Esophagus muscularis mucosa (tissue), 4 donors: ENCODE data around the gene RASD2. TPM values are rescaled to one million over a fixed set of nuclear protein-coding genes. Genes with fewer than 3 reads are reported as not detected.

Source experiments
- DNase-seq: peaks from one replicate; pipeline ENCODE4 v3.0.0-alpha.2; 2017; ENCODE audit errors: extremely low spot score
- H3K27ac ChIP-seq, 4 donors: fragments of 200-600 bp; sonication (generic); replicated peaks in 1 of 4; 1 replicate in 3 of 4; 2 replicates in 1 of 4; pipeline ENCODE4 v1.5.1; 2016 to 2019; ENCODE audit warnings: mild to moderate bottlenecking in 1 of 4
- H3K27me3 ChIP-seq, 4 donors: fragments of 200-600 bp; sonication (generic); one replicate each; pipeline versions ENCODE4 v1.5.1 to v1.6.0; 2016 to 2019
- H3K36me3 ChIP-seq, 4 donors: fragments of 200-600 bp; sonication (generic); one replicate each; pipeline ENCODE4 v1.5.1; 2016 to 2019
- H3K4me1 ChIP-seq, 4 donors: fragments of 200-600 bp; sonication (generic); one replicate each; pipeline ENCODE4 v1.5.1; 2016 to 2019
- H3K4me3 ChIP-seq, 4 donors: fragments of 200-600 bp; sonication (generic); 1 replicate in 2 of 4; 2 replicates in 2 of 4; pipeline ENCODE4 v1.5.1; 2016 to 2019; ENCODE audit warnings: mild to moderate bottlenecking in 4 of 4, moderate library complexity in 1 of 4
- H3K9me3 ChIP-seq, 4 donors: fragments of 200-600 bp; sonication (generic); 1 replicate in 3 of 4; 2 replicates in 1 of 4; pipeline ENCODE4 v1.5.1; 2016 to 2019
- EP300 ChIP-seq: sonication (generic); formaldehyde crosslinking; IDR thresholded peaks from one replicate; pipeline ENCODE4 v1.6.1; 2017; ENCODE audit warnings: antibody characterized with exemption
- POLR2A ChIP-seq: fragments of 450-650 bp; IDR thresholded peaks from one replicate; pipeline ENCODE4 v1.6.1; 2017; ENCODE audit warnings: antibody characterized with exemption, moderate library complexity, mild to moderate bottlenecking, low read depth
- POLR2AphosphoS5 ChIP-seq, 2 donors: sonication (generic); formaldehyde crosslinking; IDR thresholded peaks; one replicate each; pipeline ENCODE4 v1.6.1; 2017; ENCODE audit warnings: antibody characterized with exemption in 2 of 2
- WGBS: methylation state at CpG from one replicate; pipeline ENCODE4 v1.1.5; 2018; 5-methylcytosine and 5-hydroxymethylcytosine counted together
- intact Hi-C: fragments of 100-400 bp; cut with DNase I; formaldehyde crosslinking; loops from one replicate; pipeline ENCODE4 v1.15.1; 2023
- total RNA-seq, 4 donors: library from RNA; depleted of rRNA; stranded (reverse); fragments of >200 nt; gene quantifications; one replicate each; pipeline versions ENCODE4 v1.1.0 to v1.2.1, GENCODE V29; 2016
- TF ChIP-seq, protein P1 (sequence below), 3 experiments: fragments of 200-600 bp in 2 of 3; fragments of 450-650 bp in 1 of 3; sonication (generic) in 2 of 3; IDR thresholded peaks; one replicate each; pipeline ENCODE4 v1.5.1; 2017 to 2019; ENCODE audit warnings: antibody characterized with exemption in 3 of 3, mild to moderate bottlenecking in 2 of 3, moderate library complexity in 1 of 3

The RASD2 gene
- total RNA-seq, 4 donors from 2014 or later = 18.4 to 53.6 (median 31.7) TPM

DNA sequence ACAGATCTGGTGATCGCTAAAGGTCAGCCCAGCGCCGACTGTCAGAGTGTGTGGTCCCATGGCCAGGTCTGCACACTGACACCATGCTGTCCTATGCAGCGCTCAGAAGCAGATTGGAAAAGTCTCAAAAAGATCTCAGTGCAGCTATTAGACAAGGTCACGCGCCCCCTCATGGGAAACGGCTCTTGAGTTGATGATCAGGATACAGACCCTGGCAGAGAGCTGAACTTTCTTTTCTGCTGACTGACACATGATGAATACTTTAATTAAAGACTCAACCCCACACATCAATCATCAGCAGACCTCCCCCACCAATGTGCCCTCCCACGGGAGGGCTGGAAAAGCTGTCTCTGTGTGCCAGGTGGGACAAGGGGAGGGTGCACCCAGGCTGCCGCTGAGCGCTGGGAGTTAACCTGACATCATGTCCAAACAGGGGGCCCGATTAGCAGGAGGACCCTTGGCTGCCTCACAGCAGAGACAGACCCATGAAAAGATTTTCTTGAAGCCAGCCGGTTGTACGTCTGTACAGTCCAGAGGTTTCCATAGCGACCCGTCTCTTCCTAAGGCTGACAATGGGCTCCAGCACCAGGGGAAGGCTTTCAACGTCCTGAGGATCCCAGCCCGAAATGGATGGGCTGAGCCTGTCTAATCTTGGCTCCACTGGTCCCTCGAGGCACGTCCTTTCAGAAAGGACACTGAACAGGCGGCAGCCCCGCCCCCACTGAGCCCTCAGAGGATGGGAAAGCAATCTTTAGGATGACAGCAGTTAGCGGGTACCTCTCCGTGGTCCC is 26.9 kb downstream of the RASD2 start:
- TF ChIP-seq POLR2AphosphoS5 (IDR thresholded peaks at IDR 0.05) = no peak
- Histone ChIP-seq H3K27ac (no peak overlapping the region), H3K4me1 (peaks cover 25 to 62% (median 56%) of the 10 kb centered on the region in 4 donors), H3K9me3 (no peaks in the 10 kb centered on the region), H3K4me3 (no peak overlapping the region), H3K27me3 (no peaks in the 10 kb centered on the region), H3K36me3 (no peaks in the 10 kb centered on the region)
- intact Hi-C loops = no loop called here
- DNase-seq = no peak
- WGBS = 66% methylated on average over 13 of the region's 23 CpGs

DNA sequence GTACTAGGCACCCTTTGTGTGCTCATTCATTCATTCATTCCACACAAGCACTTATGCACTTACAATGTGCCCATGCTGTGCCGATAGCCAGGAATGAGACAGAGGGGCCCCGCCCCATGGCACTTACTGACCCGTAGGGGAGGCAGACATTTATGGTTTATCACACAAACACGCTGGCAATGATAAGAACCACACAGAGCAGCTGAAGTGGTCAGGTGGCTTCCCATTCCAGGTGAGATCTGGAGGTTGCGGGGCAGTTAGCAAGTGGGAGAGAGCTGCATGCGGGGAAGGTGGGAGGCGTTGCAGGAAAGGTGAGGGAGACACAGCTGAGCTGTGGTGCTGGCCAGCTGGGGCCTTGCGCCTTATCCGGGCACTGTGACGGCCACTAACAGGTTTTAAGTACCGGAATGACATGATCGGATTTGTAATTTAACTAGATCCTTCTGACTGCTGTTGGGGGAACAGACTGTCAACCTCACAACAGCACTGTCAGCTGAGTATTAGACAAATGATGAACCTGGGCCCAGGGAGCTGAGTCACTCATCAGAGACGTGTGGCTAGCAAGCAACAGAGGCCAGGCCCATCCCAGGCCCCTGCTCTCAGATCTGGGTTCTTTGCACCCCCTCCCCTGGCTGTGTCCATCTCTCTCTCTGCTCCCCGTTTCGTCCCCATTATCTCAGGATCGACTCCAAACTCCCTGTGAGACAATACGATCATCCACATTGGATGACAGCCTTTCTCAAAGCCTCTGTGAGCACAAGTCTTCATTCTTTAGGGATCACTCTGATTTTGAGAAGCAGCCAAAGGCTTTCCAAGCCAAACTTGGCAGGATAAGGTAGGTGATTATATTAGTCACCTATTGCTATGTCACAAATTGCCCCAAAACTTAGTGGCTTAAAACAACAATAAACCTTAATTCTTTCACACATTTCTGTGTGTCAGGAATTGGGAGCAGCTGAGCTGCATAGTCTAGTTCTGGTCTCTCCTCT is 28.4 kb downstream of the RASD2 start:
- H3K27ac ChIP-seq = peak overlapping the region in 3 of 4 donors; percentile 40 to 45 (median 45)
- WGBS = 57% methylated on average over 17 of the region's 17 CpGs
- H3K27me3 ChIP-seq = no peaks in the 10 kb centered on the region
- no peaks in the 10 kb centered on the region for H3K9me3 ChIP-seq
- intact Hi-C loops = no loop called here
- peaks cover 25 to 62% (median 51%) of the 10 kb centered on the region in 4 donors for H3K4me1 ChIP-seq
- peak in 1 of 2 donors; percentile 9 for TF ChIP-seq POLR2AphosphoS5 (IDR thresholded peaks at IDR 0.05)
- no peak for TF ChIP-seq EP300
- H3K4me3 ChIP-seq = no peak overlapping the region
- H3K36me3 ChIP-seq = no peaks in the 10 kb centered on the region
- no peak for DNase-seq

DNA sequence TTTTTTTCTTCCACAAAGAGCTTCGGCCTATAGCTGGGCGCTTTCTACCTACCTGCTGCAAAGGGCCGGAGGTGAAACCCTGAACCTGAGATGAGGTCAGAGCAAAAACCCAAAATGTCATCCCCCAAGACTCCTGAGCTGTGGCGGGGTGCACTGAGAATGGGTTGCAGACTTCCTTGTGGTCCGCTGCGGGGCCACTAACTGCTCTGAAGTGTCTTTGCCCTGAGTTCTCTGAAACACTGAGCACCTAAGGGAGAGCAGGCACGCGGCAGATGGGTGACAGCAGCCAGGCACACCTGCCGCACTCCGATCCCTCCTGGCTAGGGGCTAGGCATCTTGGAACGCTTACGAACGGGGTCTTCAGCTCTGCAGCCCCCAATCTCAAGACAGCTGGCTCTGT is 29.3 kb downstream of the RASD2 start:
- DNase-seq = no peak
- Histone ChIP-seq H3K9me3 (no peaks in the 10 kb centered on the region), H3K27ac (peak overlapping the region in 2 of 4 donors; percentile 45), H3K4me1 (peaks cover 18 to 55% (median 43%) of the 10 kb centered on the region in 4 donors), H3K27me3 (no peaks in the 10 kb centered on the region), H3K4me3 (no peak overlapping the region), H3K36me3 (no peaks in the 10 kb centered on the region)
- TF ChIP-seq EP300 (no peak), POLR2AphosphoS5 (IDR thresholded peaks at IDR 0.05) (no peak), POLR2A (no peak)
- TF ChIP-seq, protein P1, sequence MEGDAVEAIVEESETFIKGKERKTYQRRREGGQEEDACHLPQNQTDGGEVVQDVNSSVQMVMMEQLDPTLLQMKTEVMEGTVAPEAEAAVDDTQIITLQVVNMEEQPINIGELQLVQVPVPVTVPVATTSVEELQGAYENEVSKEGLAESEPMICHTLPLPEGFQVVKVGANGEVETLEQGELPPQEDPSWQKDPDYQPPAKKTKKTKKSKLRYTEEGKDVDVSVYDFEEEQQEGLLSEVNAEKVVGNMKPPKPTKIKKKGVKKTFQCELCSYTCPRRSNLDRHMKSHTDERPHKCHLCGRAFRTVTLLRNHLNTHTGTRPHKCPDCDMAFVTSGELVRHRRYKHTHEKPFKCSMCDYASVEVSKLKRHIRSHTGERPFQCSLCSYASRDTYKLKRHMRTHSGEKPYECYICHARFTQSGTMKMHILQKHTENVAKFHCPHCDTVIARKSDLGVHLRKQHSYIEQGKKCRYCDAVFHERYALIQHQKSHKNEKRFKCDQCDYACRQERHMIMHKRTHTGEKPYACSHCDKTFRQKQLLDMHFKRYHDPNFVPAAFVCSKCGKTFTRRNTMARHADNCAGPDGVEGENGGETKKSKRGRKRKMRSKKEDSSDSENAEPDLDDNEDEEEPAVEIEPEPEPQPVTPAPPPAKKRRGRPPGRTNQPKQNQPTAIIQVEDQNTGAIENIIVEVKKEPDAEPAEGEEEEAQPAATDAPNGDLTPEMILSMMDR (IDR thresholded peaks at IDR 0.05) = no peak
- 94% methylated on average over 9 of the region's 13 CpGs for WGBS
- intact Hi-C loops = no loop called here

DNA sequence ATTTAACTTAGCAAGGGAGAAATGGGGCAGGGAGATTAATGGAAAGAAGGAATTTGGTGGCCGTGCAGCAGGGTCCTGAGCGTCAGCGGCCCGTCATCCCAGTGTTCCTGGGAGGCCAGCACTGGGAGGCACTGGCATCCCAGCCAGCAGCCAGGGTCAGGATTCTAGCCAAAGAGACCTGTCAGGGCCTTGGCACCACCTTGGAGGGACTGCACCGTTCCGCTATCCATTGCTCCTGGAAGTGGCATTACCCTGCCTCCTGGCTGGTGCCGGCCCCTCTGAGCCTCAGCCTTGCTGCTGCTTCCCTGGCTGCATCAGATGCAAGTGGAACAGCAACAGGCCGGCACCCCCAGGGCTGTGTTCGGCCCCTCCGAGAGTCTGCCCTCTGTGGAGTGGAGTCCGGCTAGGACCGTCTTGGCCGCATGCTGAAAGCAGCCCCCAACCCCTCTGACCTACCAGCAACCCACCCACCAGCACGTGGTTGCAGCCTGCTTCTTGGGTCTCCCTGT is 30.1 kb downstream of the RASD2 start:
- Histone ChIP-seq H3K9me3 (no peaks in the 10 kb centered on the region), H3K27me3 (no peaks in the 10 kb centered on the region), H3K4me1 (peaks cover 10 to 51% (median 34%) of the 10 kb centered on the region in 4 donors), H3K36me3 (no peaks in the 10 kb centered on the region), H3K27ac (no peak overlapping the region), H3K4me3 (no peak overlapping the region)
- 87% methylated on average over 8 of the region's 14 CpGs for WGBS
- no peak for TF ChIP-seq POLR2AphosphoS5 (IDR thresholded peaks at IDR 0.05)
- TF ChIP-seq, protein P1 (IDR thresholded peaks at IDR 0.05) = no peak
- no peak for TF ChIP-seq POLR2A
- no peak for TF ChIP-seq EP300
- intact Hi-C loops = no loop called here
- DNase-seq = no peak

DNA sequence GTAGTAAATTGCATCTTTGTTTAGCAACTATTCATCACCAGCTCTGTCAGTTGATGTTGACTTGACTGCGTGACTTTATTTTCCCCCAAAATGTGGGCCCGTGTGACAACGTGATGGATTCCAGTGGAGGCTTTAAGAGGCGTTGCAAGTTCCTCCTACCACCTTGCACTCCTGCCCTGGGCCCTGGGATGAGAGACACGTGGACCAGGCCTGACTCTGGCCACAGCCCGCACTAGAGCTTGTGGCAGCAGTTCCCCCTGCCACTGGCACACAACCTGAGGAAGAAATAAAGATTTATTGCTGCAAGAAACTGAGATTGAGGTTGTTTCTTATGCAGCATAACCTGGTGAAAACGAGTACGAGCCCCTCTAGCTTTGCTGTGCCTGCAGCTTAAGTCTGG is 31.9 kb downstream of the RASD2 start:
- Histone ChIP-seq H3K4me1 (peaks cover 6 to 40% (median 26%) of the 10 kb centered on the region in 4 donors), H3K4me3 (no peak overlapping the region), H3K9me3 (no peaks in the 10 kb centered on the region), H3K27me3 (no peaks in the 10 kb centered on the region), H3K27ac (no peak overlapping the region), H3K36me3 (no peaks in the 10 kb centered on the region)
- intact Hi-C loops = no loop called here
- TF ChIP-seq, protein P1 (IDR thresholded peaks at IDR 0.05) = no peak
- TF ChIP-seq EP300 (no peak), POLR2AphosphoS5 (IDR thresholded peaks at IDR 0.05) (no peak), POLR2A (no peak)
- WGBS = 85% methylated on average over 8 of the region's 8 CpGs
- no peak for DNase-seq
